HG03095 (cell line): ENCODE results near the gene GNG2.

ENCODE experiments used
- ATAC-seq: cut with Tn5 transposase; IDR thresholded peaks from one replicate; pipeline ENCODE4 v1.9.1; 2021; ENCODE audit warnings: moderate library complexity; ENCODE audit not compliant: unreplicated experiment

GNG2 gene

DNA sequence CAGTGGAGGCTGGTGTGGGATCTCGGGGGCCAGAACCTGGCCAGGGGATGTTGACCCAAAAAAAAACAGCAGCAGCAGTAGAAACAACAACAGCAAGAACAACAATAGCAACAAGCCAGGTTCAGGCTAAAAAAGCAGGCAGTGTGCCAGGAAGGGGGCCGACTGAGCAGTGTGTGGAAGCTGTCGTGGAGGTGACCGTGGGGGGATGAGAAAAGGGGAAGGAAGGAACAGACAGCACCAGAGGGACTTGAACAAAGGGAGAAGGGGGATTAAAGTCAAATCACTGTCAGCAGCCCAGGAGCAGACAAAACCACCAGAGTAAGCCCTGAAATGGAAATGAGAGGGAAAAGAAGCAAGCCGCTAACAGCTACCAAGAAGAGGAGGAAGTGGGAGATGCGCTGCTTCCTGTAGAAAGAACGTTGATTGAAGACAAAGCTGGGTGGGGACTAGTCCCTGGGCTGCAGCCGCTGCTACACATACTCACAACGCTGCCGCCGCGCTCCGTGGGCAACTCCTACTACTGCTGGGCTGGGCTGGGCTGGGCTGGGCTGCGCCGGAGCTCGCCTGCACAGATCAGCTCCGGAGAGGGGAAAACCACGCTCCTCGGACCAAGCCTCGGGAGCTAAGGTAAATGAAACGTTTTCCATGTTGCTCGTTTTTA is at the start of gene GNG2:
Gene GNG2 (plus strand): TSS at position 449 of the 661 bp plus-strand sequence. CDS start 90,067 bp downstream, outside the sequence.
- peak; percentile 85 for ATAC-seq

DNA sequence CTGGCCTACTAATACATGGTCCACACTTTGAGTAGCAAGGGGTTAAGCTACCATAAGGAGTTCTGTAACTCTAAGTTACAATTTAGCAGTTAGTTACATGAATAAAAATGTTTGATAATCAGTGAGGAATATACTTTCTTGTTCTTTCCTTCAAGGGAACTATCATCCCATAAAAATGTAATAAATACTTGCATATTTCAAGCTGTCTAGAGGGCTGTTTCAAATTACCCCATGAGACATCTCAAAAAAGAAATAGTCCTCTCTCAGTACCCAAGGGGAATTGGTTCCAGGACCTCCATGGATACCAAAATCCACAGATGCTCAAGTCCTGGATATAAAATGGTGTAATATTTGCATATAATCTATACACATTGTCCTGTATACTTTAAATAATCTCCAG is 48.7 kb upstream of the GNG2 start:
- no peak for ATAC-seq

- ATAC-seq: no peak
Measured at GRCh38 chr14:51816031-51816430, 44.4 kb upstream of the GNG2 start.

GRCh38 chr14:51817326-51817725 is 43.1 kb upstream of the GNG2 start:
- ATAC-seq: no peak

GRCh38 chr14:51818748-51819380 is 41.5 kb upstream of the GNG2 start:
- ATAC-seq: no peak

- no peak for ATAC-seq
Measured at GRCh38 chr14:51821822-51822221, 38.6 kb upstream of the GNG2 start.

- ATAC-seq: no peak
Measured at GRCh38 chr14:51822499-51822898, 37.9 kb upstream of the GNG2 start.

- no peak for ATAC-seq
Measured at GRCh38 chr14:51823706-51824105, 36.7 kb upstream of the GNG2 start.

DNA sequence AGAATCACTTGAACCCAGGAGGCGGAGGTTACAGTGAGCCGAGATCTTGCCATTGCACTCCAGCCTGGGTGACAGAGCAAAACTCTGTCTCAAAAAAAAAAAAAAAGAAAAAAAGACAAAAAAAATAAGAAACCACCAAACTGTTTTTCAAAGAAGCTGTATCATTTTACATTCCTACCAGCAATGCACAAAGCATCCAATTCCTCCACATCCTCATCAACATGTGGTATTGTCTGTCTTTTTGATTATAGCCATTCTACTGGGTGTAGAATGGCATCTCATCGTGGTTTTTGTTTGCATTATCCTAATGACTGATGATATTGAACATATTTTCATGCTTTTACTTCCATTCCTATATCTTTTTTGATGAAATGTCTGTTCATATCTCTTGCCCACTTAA is 36.2 kb upstream of the GNG2 start:
- no peak for ATAC-seq

GRCh38 chr14:51825926-51826325 is 34.5 kb upstream of the GNG2 start:
- ATAC-seq: no peak

GRCh38 chr14:51828017-51828797 is 32.2 kb upstream of the GNG2 start:
- ATAC-seq: peak; percentile 92

DNA sequence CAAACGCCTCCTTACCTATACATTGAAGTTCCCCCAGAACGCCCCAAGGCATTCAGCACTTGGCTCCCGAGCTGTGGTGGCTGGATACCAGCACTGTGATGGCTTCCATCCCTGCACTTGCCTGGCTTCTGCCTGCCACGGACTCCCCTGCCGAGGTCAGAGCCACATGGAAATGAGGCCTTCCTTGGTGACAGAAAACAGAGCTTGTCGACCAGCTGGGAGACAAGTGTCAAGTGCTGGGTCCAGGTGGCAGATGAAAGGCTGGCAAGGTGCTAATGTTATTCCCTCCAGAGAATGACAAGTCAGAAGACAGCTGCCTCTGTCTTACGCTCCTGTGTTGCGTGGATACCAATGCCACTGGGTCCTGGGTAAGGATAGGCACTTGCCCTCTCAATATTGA is 26.2 kb upstream of the GNG2 start:
- no peak for ATAC-seq

GRCh38 chr14:51836417-51836816 is 24.0 kb upstream of the GNG2 start:
- ATAC-seq: no peak

DNA sequence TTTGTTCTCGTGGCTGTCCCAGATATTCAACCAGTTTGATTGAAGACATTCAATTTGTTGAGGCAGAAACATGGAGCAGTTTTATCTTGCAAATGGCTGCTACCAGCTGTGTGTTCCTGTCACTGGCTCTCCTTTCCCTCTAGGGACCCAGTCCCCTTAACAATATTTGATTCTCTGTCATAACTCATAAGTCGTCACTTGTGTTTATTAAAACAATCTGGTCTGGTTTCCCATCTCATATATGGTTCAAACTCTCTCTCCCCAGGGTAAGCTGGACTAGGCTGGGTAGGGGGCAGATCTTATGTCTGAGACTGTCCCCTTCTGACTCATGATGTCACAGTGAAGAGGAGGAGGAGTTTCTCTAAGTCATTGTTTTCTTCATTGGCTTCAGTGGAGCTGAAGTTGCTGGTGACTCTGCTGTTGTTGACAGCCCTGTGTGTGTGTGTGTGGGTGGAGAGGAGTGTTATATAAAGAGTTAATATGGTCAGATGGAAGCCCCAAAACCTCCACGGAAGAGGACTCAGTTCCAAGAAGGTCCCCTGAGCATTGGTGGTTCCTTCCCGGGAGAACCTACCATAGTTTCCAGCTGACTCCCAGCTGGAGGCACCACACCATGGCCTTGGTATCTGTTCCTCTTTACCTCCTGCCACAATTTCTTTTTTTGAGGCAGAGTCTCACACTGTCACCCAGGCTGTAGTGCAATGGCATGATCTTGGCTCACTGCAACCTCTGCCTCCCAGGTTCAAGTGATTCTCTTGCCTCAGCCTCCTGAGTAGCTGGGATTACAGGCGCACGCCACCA is 16.1 kb upstream of the GNG2 start:
- peak; percentile 36 for ATAC-seq

DNA sequence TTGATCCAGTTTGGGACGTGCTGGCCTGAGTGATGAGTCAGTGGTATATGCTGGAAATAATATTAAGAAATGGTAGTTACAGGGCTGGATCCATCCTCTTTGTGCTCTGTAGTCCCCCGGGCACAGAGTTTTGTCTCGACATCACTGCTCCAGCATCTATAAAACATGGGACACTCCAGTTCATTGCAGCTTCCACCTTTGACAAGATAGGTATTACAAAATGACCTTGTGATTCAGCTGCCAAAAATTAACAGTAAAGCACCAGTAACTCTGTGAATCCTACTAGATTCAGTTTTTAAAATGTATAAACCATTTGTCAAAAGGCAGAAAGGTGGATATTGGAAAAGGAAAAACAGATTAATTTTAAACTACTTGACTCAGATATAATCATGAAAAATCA is 14.6 kb upstream of the GNG2 start:
- ATAC-seq: no peak

GRCh38 chr14:51846631-51847488 is 13.6 kb upstream of the GNG2 start:
- ATAC-seq: peak; percentile 66

GRCh38 chr14:51847489-51847796 is 13.0 kb upstream of the GNG2 start:
- no peak for ATAC-seq

DNA sequence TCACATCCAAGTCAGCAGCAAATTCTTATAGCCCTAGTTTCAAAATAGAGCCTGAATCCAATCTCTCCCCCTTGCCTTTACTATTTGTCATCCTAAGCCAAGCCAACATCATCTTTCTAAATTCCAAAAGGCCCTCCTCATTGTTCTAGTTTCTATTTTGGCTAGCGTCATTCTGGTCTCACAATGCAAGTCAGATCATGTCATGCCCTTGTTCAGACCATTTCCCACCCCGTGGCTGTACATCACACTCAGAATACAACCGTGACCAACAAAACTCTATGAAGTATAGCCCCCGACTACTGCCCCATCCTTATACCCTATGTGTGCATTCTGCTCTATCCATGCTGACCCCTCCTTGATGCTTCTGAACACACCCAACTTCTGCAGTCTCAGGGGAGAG is 12.3 kb upstream of the GNG2 start:
- ATAC-seq: no peak

- ATAC-seq: no peak
Measured at GRCh38 chr14:51849097-51849496, 11.3 kb upstream of the GNG2 start.

GRCh38 chr14:51850651-51851050 is 9.8 kb upstream of the GNG2 start:
- no peak for ATAC-seq
